Neural cell (in vitro differentiated cells): ENCODE results near the gene RAD9A.

ENCODE experiments used
- CTCF ChIP-seq: fragments of 450-650 bp; IDR thresholded peaks from 2 replicates; pipeline ENCODE4 v1.5.1; 2014; ENCODE audit warnings: antibody characterized with exemption, mild to moderate bottlenecking, moderate library complexity; ENCODE audit not compliant: poor library complexity, severe bottlenecking
- EZH2 ChIP-seq: fragments of 200-600, 300-800 bp; shearing (Covaris generic), sonication (generic); IDR thresholded peaks from 2 replicates; pipeline ENCODE4 v1.6.1; 2014; ENCODE audit warnings: antibody characterized with exemption, low read length, borderline replicate concordance, mild to moderate bottlenecking; ENCODE audit not compliant: insufficient read depth, poor library complexity, severe bottlenecking
- POLR2AphosphoS5 ChIP-seq: IDR thresholded peaks from 2 replicates; pipeline ENCODE4 v1.6.1; 2012
- RAD21 ChIP-seq: fragments of 450-650 bp; conservative IDR thresholded peaks from 2 replicates; pipeline ENCODE4 v1.6.1; 2014; ENCODE audit warnings: antibody characterized with exemption, mild to moderate bottlenecking, moderate library complexity
- TAF1 ChIP-seq: IDR thresholded peaks from 2 replicates; pipeline ENCODE4 v1.6.1; 2012; ENCODE audit warnings: low read depth
- TF ChIP-seq, protein P1 (sequence below): IDR thresholded peaks from 2 replicates; pipeline ENCODE4 v1.6.1; 2012; ENCODE audit warnings: borderline replicate concordance

- no peak for TF ChIP-seq CTCF
- no peak for TF ChIP-seq EZH2
- no peak for TF ChIP-seq POLR2AphosphoS5
- TF ChIP-seq, protein P1, sequence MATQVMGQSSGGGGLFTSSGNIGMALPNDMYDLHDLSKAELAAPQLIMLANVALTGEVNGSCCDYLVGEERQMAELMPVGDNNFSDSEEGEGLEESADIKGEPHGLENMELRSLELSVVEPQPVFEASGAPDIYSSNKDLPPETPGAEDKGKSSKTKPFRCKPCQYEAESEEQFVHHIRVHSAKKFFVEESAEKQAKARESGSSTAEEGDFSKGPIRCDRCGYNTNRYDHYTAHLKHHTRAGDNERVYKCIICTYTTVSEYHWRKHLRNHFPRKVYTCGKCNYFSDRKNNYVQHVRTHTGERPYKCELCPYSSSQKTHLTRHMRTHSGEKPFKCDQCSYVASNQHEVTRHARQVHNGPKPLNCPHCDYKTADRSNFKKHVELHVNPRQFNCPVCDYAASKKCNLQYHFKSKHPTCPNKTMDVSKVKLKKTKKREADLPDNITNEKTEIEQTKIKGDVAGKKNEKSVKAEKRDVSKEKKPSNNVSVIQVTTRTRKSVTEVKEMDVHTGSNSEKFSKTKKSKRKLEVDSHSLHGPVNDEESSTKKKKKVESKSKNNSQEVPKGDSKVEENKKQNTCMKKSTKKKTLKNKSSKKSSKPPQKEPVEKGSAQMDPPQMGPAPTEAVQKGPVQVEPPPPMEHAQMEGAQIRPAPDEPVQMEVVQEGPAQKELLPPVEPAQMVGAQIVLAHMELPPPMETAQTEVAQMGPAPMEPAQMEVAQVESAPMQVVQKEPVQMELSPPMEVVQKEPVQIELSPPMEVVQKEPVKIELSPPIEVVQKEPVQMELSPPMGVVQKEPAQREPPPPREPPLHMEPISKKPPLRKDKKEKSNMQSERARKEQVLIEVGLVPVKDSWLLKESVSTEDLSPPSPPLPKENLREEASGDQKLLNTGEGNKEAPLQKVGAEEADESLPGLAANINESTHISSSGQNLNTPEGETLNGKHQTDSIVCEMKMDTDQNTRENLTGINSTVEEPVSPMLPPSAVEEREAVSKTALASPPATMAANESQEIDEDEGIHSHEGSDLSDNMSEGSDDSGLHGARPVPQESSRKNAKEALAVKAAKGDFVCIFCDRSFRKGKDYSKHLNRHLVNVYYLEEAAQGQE, result no peak
- no peak for TF ChIP-seq TAF1
- no peak for TF ChIP-seq RAD21
Measured at GRCh38 chr11:67437082-67437808, 45.5 kb downstream of the RAD9A start, which contains the start of gene PTPRCAP.
